Ectodermal cell (in vitro differentiated cells): Measurements from ENCODE around the gene ETV6.

ENCODE experiments used
- H3K27ac ChIP-seq: 2 replicates; pipeline ENCODE4 v1.7.0; 2013; ENCODE audit warnings: mild to moderate bottlenecking, low read depth, low read length; ENCODE audit not compliant: insufficient read depth, poor library complexity, severe bottlenecking
- H3K27me3 ChIP-seq: 2 replicates; pipeline ENCODE4 v1.7.0; 2013; ENCODE audit warnings: mild to moderate bottlenecking, low read length; ENCODE audit not compliant: insufficient read depth, control insufficient read depth, poor library complexity, severe bottlenecking
- H3K36me3 ChIP-seq: one replicate; pipeline ENCODE4 v1.7.0; 2013; ENCODE audit warnings: low read length; ENCODE audit not compliant: control insufficient read depth, insufficient read depth
- H3K4me1 ChIP-seq: one replicate; pipeline ENCODE4 v1.7.0; 2013; ENCODE audit warnings: low read length; ENCODE audit not compliant: control insufficient read depth, insufficient read depth
- H3K4me3 ChIP-seq: 2 replicates; pipeline ENCODE4 v1.7.0; 2013; ENCODE audit warnings: low read depth, low read length, control low read depth; ENCODE audit not compliant: insufficient read depth
- H3K9me3 ChIP-seq: 2 replicates; pipeline ENCODE4 v1.7.0; 2013; ENCODE audit warnings: mild to moderate bottlenecking, low read length, moderate library complexity; ENCODE audit not compliant: control insufficient read depth
- WGBS, 2 experiments: methylation state at CpG; one replicate each; pipeline ENCODE4 v1.1.7; 2013; ENCODE audit warnings: missing lambda C conversion rate in 2 of 2; 5-methylcytosine and 5-hydroxymethylcytosine counted together

Gene ETV6

DNA sequence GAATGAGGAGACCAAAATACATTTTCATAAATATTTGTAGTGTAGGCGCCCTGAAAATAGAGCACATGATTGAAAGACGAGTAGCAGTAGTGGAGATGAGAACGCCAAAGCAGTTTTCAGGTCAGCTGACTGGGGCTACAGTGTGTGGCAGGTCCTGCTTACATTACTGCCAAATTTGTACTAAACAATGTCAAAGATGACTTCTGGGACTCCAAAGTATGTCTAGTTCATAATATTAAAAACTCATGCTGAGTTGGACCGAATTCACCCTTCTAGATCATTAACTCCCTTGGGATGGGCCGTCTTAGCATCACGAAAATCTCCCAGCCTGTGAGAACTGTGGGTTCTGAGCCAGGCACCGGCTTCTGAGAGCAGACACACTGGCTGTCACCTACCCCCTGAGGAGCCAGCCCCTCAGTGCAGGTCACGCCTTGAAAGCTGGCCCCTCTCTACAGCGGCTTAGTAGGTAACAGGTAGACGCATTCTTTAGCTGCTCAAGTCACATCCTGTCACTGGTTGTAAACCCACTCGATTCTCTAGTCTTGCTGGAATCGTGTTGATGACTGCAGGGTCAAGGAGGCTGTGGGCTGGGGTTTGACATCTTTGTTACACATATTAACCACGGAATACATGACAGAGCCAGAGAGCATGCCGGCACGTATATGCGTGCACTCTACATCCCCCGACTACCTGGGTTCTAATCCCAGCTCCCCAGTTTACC, 210.4 kb downstream of the ETV6 start:
- H3K36me3 ChIP-seq: no peaks in the 10 kb centered on the region
- 92 to 93% methylated on average over 17 of the region's 17 CpGs for WGBS, 2 experiments

GRCh38 chr12:11861155-11861863, 211.8 kb downstream of the ETV6 start:
- Histone ChIP-seq H3K4me3 (no peak overlapping the region), H3K4me1 (peaks cover 20% of the 10 kb centered on the region), H3K27me3 (no peaks in the 10 kb centered on the region), H3K9me3 (no peaks in the 10 kb centered on the region), H3K27ac (peak overlapping the region; percentile 56), H3K36me3 (no peaks in the 10 kb centered on the region)
- 74 to 77% methylated on average over 5 of the region's 5 CpGs for WGBS, 2 experiments

More for the DNA sequence above, 210.4 kb downstream of the ETV6 start:
- no peaks in the 10 kb centered on the region for H3K9me3 ChIP-seq
- no peak overlapping the region for H3K4me3 ChIP-seq
- H3K27ac ChIP-seq: no peak overlapping the region
- H3K27me3 ChIP-seq: no peaks in the 10 kb centered on the region
- peaks cover 29% of the 10 kb centered on the region for H3K4me1 ChIP-seq

GRCh38 chr12:11861864-11862600, 212.6 kb downstream of the ETV6 start:
- peaks cover 20% of the 10 kb centered on the region for H3K4me1 ChIP-seq
- H3K9me3 ChIP-seq: no peaks in the 10 kb centered on the region
- no peaks in the 10 kb centered on the region for H3K27me3 ChIP-seq
- H3K36me3 ChIP-seq: no peaks in the 10 kb centered on the region
- peak overlapping the region; percentile 56 for H3K27ac ChIP-seq
- no peak overlapping the region for H3K4me3 ChIP-seq
- WGBS, 2 experiments: 90 to 91% methylated on average over 7 of the region's 7 CpGs

GRCh38 chr12:11862798-11863197, 213.3 kb downstream of the ETV6 start:
- no peak overlapping the region for H3K27ac ChIP-seq

DNA sequence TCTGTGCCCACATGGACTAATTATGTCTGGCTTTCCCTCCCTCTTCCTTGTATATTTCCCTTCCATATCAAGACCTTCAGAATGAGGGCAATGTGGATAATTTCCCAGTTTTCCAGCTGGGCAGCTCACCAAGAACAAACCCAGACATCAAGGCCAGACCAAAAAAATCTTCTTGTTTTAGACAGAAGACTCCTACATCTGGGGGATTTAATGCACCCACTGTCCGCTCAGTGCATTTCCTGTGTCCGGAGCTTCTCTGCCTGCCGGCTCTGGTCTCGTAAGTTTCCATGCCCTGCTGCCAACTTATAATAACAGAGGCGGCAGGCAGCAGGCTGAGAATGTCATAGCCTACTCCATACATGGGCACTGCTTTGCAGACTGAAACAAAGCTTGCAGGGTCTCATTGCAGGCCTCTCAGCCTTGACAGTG, 214.0 kb downstream of the ETV6 start:
- Histone ChIP-seq H3K4me1 (peaks cover 20% of the 10 kb centered on the region), H3K9me3 (no peaks in the 10 kb centered on the region), H3K36me3 (no peaks in the 10 kb centered on the region), H3K4me3 (no peak overlapping the region), H3K27me3 (no peaks in the 10 kb centered on the region), H3K27ac (no peak overlapping the region)
- WGBS, 2 experiments: 94 to 98% methylated on average over 5 of the region's 5 CpGs

More at GRCh38 chr12:11862798-11863197, 213.3 kb downstream of the ETV6 start:
- 64 to 68% methylated on average over 5 of the region's 5 CpGs for WGBS, 2 experiments
- Histone ChIP-seq H3K4me1 (peaks cover 20% of the 10 kb centered on the region), H3K4me3 (no peak overlapping the region), H3K9me3 (no peaks in the 10 kb centered on the region), H3K27me3 (no peaks in the 10 kb centered on the region), H3K36me3 (no peaks in the 10 kb centered on the region)

- no peaks in the 10 kb centered on the region for H3K9me3 ChIP-seq
- H3K4me1 ChIP-seq: peaks cover 20% of the 10 kb centered on the region
- no peaks in the 10 kb centered on the region for H3K36me3 ChIP-seq
- no peaks in the 10 kb centered on the region for H3K27me3 ChIP-seq
- 92% methylated on average over 3 of the region's 3 CpGs for WGBS, 2 experiments
- H3K4me3 ChIP-seq: no peak overlapping the region
- H3K27ac ChIP-seq: no peak overlapping the region
Measured at GRCh38 chr12:11863988-11864387, 214.5 kb downstream of the ETV6 start.

DNA sequence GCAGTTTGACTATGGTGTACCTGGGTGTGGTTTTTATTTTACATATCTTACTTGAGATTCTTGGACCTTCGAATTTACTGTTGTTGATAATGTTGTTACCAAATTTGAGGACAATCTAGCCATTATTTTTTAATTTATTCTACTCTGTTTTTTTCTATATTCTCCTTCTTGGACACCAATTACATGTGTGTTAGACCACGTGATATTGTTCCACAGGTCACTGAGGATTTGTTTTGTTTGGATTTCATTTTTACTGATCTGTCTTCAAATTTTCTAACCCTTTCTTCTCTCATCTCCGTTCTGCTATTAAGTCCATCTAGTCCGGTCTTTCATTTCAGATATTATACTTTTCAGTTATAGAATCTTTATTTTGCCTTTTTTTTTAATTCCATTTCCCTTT, 216.3 kb downstream of the ETV6 start:
- Histone ChIP-seq H3K4me1 (peaks cover 19% of the 10 kb centered on the region), H3K27me3 (no peaks in the 10 kb centered on the region), H3K9me3 (no peaks in the 10 kb centered on the region), H3K4me3 (no peak overlapping the region), H3K27ac (no peak overlapping the region), H3K36me3 (no peaks in the 10 kb centered on the region)
- 92 to 100% methylated on average over 2 to 4 of the region's 4 CpGs for WGBS, 2 experiments

- H3K27ac ChIP-seq: no peak overlapping the region
- 86 to 100% methylated on average over 1 of the region's 1 CpG for WGBS, 2 experiments
- H3K4me3 ChIP-seq: no peak overlapping the region
- H3K36me3 ChIP-seq: no peaks in the 10 kb centered on the region
- H3K27me3 ChIP-seq: no peaks in the 10 kb centered on the region
- H3K9me3 ChIP-seq: no peaks in the 10 kb centered on the region
- H3K4me1 ChIP-seq: peaks cover 6% of the 10 kb centered on the region
Measured at GRCh38 chr12:11868027-11868426, 218.6 kb downstream of the ETV6 start.

DNA sequence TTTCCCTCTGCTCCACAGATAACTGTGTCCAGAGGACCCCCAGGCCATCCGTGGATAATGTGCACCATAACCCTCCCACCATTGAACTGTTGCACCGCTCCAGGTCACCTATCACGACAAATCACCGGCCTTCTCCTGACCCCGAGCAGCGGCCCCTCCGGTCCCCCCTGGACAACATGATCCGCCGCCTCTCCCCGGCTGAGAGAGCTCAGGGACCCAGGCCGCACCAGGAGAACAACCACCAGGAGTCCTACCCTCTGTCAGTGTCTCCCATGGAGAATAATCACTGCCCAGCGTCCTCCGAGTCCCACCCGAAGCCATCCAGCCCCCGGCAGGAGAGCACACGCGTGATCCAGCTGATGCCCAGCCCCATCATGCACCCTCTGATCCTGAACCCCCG, 219.9 kb downstream of the ETV6 start:
- H3K27me3 ChIP-seq: no peaks in the 10 kb centered on the region
- 94 to 96% methylated on average over 18 of the region's 18 CpGs for WGBS, 2 experiments
- H3K36me3 ChIP-seq: no peaks in the 10 kb centered on the region
- H3K4me1 ChIP-seq: no peaks in the 10 kb centered on the region
- H3K9me3 ChIP-seq: no peaks in the 10 kb centered on the region
- no peak overlapping the region for H3K4me3 ChIP-seq
- H3K27ac ChIP-seq: no peak overlapping the region

GRCh38 chr12:11870041-11870451, 220.6 kb downstream of the ETV6 start:
- H3K4me3 ChIP-seq: no peak overlapping the region
- H3K27ac ChIP-seq: no peak overlapping the region
- H3K27me3 ChIP-seq: no peaks in the 10 kb centered on the region
- H3K4me1 ChIP-seq: no peaks in the 10 kb centered on the region
- H3K36me3 ChIP-seq: no peaks in the 10 kb centered on the region
- 95 to 96% methylated on average over 8 of the region's 8 CpGs for WGBS, 2 experiments
- no peaks in the 10 kb centered on the region for H3K9me3 ChIP-seq
